Right lobe of liver (tissue), 6 donors: ENCODE results near the gene TOR1AIP2. TPM values are rescaled to one million over a fixed set of nuclear protein-coding genes. Genes with fewer than 3 reads are reported as not detected.

Experiments
- ATAC-seq, 4 donors: fragments of 200-7000 bp; cut with Tn5 transposase; one replicate each; pipeline ENCODE4 v1.9.1; 2020; ENCODE audit warnings: mild to moderate bottlenecking in 4 of 4, moderate library complexity in 4 of 4
- DNase-seq, 3 donors: peaks; one replicate each; pipeline ENCODE4 v3.0.0-alpha.2; 2020
- H3K27ac ChIP-seq, 3 donors: fragments of 200-600 bp; one replicate each; pipeline ENCODE4 v1.8.0; 2022
- H3K27me3 ChIP-seq, 2 donors: fragments of 200-600 bp; one replicate each; pipeline ENCODE4 v1.8.0; 2022
- H3K36me3 ChIP-seq, 4 donors: fragments of 200-600 bp; sonication (generic) in 1 of 4; one replicate each; pipeline versions ENCODE4 v1.5.1 to v1.8.0; 2017 to 2022; ENCODE audit warnings: control low read depth in 1 of 4
- H3K4me1 ChIP-seq, 4 donors: fragments of 200-600 bp; sonication (generic) in 1 of 4; one replicate each; pipeline versions ENCODE4 v1.5.1 to v1.8.0; 2017 to 2022; ENCODE audit warnings: control low read depth in 1 of 4
- H3K4me3 ChIP-seq, 3 donors: fragments of 200-600 bp; one replicate each; pipeline ENCODE4 v1.8.0; 2022
- H3K9me3 ChIP-seq, 4 donors: fragments of 200-600 bp; sonication (generic) in 1 of 4; one replicate each; pipeline versions ENCODE4 v1.5.1 to v1.8.0; 2017 to 2022; ENCODE audit warnings: control low read depth in 1 of 4
- CTCF ChIP-seq, 4 donors: fragments of 200-600 bp in 3 of 4; fragments of 450-650 bp in 1 of 4; IDR thresholded peaks; one replicate each; pipeline versions ENCODE4 v1.5.1 to v1.8.0; 2016 to 2022; ENCODE audit warnings: antibody characterized with exemption in 4 of 4, mild to moderate bottlenecking in 2 of 4
- POLR2A ChIP-seq: fragments of 450-650 bp; IDR thresholded peaks from one replicate; pipeline ENCODE4 v1.6.1; 2017; ENCODE audit warnings: antibody characterized with exemption, mild to moderate bottlenecking
- WGBS: methylation state at CpG from one replicate; pipeline ENCODE4 v1.1.6; 2018; ENCODE audit warnings: low coverage, low lambda C conversion rate; ENCODE audit not compliant: insufficient coverage; ENCODE audit errors: missing lambda C conversion rate; 5-methylcytosine and 5-hydroxymethylcytosine counted together
- intact Hi-C, 2 donors: fragments of 100-400 bp; cut with DNase I; formaldehyde crosslinking; loops; one replicate each; pipeline versions ENCODE4 v1.11.2 to v1.14.1; 2022
- total RNA-seq, 6 experiments: library from RNA; depleted of rRNA in 2 of 6; stranded (reverse); fragments of >200 nt in 2 of 6; fragmentation: NEBNext Ultra II Directional in 3 of 6; extraction: Animal tissue kit (Norgen Biotek cat#: 25700) in 3 of 6; gene quantifications; one replicate each; pipeline versions ENCODE4 v1.1.0 to v1.2.4, GENCODE V29; 2016 to 2023
- donor health status: DM: no; HTN: yes; CAD: no.
- donor health status: DM: no; HTN: no; CAD: no.
- donor health status: DM: no; HTN: no; CAD: no.
- donor health status: DM: no; HTN: yes; CAD: no.
- donor health status: DM: no; HTN: yes; CAD: no.

TOR1AIP2 gene
- total RNA-seq, 6 experiments from 2014 or later: 73.3 to 140 (median 90.4) TPM

GRCh38 chr1:179813626-179814545, 63.7 kb downstream of the TOR1AIP2 start:
- DNase-seq: no peak
- no peak for ATAC-seq
- no peaks in the 10 kb centered on the region for H3K9me3 ChIP-seq
- H3K4me3 ChIP-seq: peak overlapping the region in 1 of 3 donors; percentile 37
- WGBS: 20% methylated on average over 1 of the region's 28 CpGs
- intact Hi-C loops: loop anchor here in 1 of 2 donors (5.0 kb wide), 1 partner anchor 107 kb away; no protein-coding TSS in a partner anchor
- peaks cover 0 to 11% (median 0%) of the 10 kb centered on the region in 4 donors for H3K4me1 ChIP-seq
- H3K36me3 ChIP-seq: no peaks in the 10 kb centered on the region
- TF ChIP-seq CTCF (IDR thresholded peaks at IDR 0.05) (no peak), POLR2A (no peak)
- no peaks in the 10 kb centered on the region for H3K27me3 ChIP-seq
- no peak overlapping the region for H3K27ac ChIP-seq

- no peak for DNase-seq
- TF ChIP-seq POLR2A (no peak), CTCF (IDR thresholded peaks at IDR 0.05) (no peak)
- intact Hi-C loops: loop anchor here in 1 of 2 donors (5.0 kb wide), 1 partner anchor 105 kb away; no protein-coding TSS in a partner anchor
- Histone ChIP-seq H3K27me3 (no peaks in the 10 kb centered on the region), H3K9me3 (no peaks in the 10 kb centered on the region), H3K36me3 (no peaks in the 10 kb centered on the region), H3K4me1 (peaks cover 0 to 11% (median 0%) of the 10 kb centered on the region in 4 donors), H3K27ac (no peak overlapping the region), H3K4me3 (no peak overlapping the region)
- ATAC-seq: no peak
- 81% methylated on average over 19 of the region's 37 CpGs for WGBS
Measured at GRCh38 chr1:179812501-179813292, 64.9 kb downstream of the TOR1AIP2 start.

GRCh38 chr1:179810367-179810715, 67.3 kb downstream of the TOR1AIP2 start:
- Histone ChIP-seq H3K27me3 (no peaks in the 10 kb centered on the region), H3K4me1 (peaks cover 0 to 8% (median 0%) of the 10 kb centered on the region in 4 donors), H3K4me3 (no peak overlapping the region), H3K9me3 (no peaks in the 10 kb centered on the region), H3K27ac (no peak overlapping the region), H3K36me3 (no peaks in the 10 kb centered on the region)
- ATAC-seq (no peak), DNase-seq (no peak)
- WGBS: 63% methylated on average over 4 of the region's 7 CpGs
- intact Hi-C loops: loop anchor here in 1 of 2 donors (5.0 kb wide), 1 partner anchor 103 kb away; no protein-coding TSS in a partner anchor
- TF ChIP-seq CTCF (IDR thresholded peaks at IDR 0.05): no peak
- no peak for TF ChIP-seq POLR2A

GRCh38 chr1:179809506-179810366, 67.9 kb downstream of the TOR1AIP2 start:
- peak; percentile 75 to 82 (median 78) for ATAC-seq
- no peak overlapping the region for H3K4me3 ChIP-seq
- no peaks in the 10 kb centered on the region for H3K36me3 ChIP-seq
- WGBS: 16% methylated on average over 10 of the region's 14 CpGs
- intact Hi-C loops: loop anchor here in 1 of 2 donors (5.0 kb wide), 1 partner anchor 102 kb away; no protein-coding TSS in a partner anchor
- no peaks in the 10 kb centered on the region for H3K27me3 ChIP-seq
- no peak overlapping the region for H3K27ac ChIP-seq
- DNase-seq: peak in 2 of 3 donors; percentile 48 to 62
- TF ChIP-seq POLR2A: no peak
- peak; percentile 75 to 93 (median 90) for TF ChIP-seq CTCF (IDR thresholded peaks at IDR 0.05)
- H3K4me1 ChIP-seq: peaks cover 0 to 4% (median 0%) of the 10 kb centered on the region in 4 donors
- no peaks in the 10 kb centered on the region for H3K9me3 ChIP-seq
